GM21717 (cell line): ENCODE results near the gene REC114.
"Not testable (repeated sequence)": the region's sequence is repeated elsewhere in the genome, so short reads cannot be mapped to it uniquely, and the experiment has no call there.

Source experiments
- ATAC-seq: cut with Tn5 transposase; IDR thresholded peaks from one replicate; pipeline ENCODE4 v1.9.1; 2021; ENCODE audit warnings: mild to moderate bottlenecking, moderate library complexity; ENCODE audit not compliant: unreplicated experiment

REC114 gene

DNA sequence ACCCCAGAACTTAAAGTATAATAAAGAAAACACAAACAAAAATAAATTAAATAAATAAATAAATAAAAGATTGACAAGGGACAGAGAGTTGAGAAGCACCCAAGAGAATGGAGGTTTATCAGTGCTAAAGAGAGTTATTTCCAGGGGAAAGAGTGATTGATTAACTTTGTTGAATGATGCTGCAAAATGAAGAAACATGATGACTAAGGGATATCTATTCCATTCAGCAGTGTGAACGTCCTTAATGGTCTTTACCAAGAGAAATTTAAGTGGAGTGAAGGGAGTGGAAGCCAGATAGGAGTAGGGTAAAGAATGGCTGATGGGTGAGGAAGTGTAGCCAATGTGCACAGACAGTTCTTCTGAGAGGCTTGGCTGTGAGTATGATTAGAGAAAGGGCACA is 11.1 kb downstream of the REC114 start:
- no peak for ATAC-seq

DNA sequence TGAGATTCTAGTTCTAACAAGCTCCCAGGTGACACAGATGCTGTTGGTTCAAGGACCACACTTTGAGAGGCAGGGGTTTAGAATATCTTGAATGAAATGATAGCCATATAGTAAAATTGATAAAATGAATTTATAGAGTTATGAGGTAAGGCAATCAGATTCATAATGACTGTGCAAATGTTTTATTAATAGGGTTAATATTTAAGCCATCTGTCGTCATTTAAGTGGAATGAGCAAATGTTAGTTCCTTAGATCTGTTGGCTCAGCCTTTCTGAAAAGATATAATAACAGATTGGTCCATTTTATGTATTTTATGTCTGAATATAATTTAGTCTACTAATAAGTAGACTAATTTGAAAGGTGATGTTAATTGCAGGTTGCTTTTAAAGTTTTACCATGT is 12.9 kb downstream of the REC114 start:
- ATAC-seq: no peak

DNA sequence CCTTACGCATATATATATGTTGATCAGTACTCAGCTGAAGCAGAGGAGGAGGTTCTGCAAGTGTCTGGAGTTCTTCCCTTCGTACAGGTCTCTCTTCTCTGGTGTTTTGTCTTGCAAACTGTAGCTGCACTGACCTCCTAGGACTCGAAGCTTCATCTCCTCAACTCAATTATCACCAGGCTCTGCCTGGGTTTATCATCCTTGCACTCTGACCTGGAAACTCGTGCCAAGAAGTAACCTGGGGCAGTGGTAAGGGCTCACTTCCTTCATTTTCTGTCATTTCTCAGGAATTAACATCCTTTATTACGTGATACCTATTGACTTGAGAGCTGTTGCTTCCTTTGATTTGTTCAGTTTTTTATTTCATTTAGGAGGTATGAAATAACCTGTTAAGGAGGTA is 14.4 kb downstream of the REC114 start:
- ATAC-seq: no peak

DNA sequence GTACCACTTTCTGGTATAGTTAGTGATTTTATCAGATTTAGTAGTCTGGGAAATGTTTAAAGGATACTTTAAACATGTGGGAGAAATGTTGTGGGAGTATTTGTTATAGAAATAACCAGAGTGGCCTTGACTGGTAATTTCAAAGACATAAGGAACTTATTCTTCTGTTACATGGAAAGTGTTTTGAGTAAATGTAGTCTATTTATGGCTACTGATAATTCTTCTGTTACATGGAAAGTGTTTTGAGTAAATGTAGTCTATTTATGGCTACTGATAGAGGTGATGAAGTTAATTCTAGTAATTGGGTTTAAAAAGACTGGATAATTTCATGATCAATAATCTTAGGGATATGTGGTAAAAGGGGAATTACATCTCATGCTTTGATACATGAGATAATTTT is 17.7 kb downstream of the REC114 start:
- no peak for ATAC-seq

DNA sequence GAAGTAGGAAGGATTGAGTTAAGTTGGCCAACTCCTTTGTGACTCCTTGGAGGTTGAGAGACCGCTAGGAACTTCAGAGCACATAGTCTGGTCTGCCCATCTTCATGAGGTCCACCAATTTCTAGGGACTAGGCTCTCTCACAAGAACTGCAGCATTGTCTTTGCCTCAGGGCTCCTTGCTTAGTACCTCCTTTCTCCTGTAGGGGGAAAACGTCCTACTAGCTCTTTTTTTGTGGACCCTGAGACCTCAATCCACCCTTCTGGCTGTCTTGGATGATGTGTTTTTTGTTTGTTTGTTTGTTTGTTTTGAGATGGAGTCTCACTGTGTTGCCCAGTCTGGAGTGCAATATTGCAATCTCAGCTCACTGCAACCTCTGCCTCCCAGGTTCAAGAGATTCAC is 21.6 kb downstream of the REC114 start:
- no peak for ATAC-seq

DNA sequence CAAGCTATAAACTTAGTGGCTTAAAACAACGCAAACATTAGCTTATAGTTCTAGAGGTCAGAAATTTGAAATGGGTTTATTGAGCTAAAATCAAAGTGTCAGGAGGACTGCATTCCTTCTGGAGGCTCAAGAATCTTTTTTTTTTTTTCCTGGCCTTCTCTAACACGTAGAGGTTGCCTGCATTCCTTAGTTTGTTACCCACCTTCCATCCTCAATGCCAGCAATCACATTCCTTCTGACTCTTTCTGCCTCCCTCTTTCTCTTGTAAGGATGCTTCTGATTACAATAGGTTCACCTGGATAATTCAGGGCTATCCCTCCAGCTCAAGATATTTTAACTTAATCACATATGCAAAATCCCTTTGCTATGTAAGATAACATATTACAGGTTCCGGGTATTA is 24.8 kb downstream of the REC114 start:
- ATAC-seq: no peak

DNA sequence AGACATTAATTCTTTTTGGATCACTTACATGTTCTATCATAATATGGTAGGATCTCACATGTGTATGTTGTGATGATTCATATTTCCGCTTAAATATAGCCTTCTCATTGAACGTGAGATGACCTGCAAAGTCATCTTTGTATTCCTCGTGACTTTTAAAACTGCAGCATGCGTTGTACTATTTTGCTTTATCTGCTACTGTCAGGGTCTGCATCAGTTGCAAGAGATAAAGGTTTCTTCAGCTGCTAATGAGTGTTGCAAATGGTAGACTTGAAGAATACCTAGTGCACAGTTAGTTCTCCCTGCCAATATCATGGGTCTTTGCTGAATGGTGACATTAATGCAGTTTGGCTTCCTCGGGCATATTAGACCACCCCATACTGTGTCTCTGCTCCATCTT is 31.8 kb downstream of the REC114 start:
- ATAC-seq: no peak

DNA sequence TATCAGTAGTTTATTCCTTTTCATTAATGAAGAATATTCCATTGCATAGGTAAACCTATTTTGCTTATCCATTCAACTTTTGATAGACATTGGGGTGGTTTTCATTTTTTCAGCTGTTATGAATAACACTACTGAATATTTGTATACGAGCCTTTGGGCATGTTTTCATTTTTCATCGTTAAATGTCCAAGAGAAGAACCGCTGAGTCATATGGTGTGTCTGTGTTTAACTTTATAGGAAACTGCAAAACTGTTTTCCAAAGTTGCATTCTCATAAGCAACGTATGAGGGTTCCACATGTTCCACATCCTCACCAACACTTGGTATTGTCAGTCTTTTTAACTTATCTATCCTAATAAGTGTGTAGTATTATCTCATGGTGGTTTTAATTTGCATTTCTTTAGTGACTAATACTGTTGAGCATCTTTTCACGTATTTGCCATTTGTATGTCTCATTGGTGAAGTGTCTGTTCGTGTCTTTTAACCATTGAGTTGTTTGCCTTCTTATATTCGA is 33.8 kb downstream of the REC114 start:
- no peak for ATAC-seq

DNA sequence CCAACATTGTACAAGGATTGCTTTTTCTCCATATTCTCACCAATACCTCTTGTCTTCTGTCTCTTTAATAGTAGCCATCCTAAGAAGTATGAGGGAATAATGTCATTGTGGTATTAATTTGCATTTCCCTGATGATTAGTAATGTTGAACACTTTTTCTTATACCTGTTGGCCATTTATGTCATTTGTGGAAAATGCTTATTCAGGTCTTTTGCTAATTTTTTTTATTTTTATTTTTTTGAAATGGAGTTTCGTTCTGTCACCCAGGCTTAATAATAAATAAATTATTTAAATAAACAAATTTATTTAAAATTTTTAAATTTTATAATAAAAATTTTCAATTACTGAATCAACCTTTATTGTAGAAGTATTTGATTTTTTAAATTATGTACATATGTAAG is 37.1 kb downstream of the REC114 start:
- ATAC-seq: no peak

DNA sequence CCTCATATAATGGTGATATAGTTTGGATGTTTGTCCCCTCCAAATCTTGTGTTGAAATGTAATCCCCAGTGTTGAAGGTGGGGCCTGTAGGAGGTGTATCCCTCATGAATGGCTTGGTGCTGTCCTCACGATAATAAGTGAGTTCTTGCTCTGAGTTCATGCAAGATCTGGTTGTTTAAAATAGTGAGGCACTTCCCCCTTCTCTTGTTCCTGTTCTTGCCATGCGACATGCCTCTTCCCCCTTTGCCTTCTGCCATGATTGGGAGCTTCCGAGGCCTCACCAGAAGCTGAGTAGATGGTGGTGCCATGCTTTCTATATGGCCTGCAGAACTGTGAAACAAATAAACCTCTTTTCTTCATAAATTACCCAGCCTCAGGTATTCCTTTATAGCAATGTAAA is 39.2 kb downstream of the REC114 start:
- ATAC-seq: no peak

DNA sequence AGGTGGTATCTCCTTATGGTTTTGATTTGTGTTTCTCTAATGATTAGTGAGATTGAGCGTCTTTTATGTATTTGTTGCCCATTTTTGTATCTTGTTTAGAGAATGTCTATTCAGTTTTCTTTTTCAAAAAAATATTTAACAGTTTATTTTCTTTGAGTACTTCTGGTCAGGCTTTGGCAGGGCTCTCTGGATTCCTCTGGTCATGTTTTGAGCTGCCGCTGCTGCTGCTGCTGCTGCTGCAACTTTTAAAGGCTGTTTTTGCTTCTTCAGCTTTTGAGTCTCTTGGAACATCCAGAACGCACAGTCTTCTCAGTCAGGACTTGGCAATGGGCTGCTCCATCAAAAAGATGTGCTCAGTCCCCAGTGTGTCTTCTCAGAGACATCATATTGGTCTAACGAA is 40.1 kb downstream of the REC114 start:
- ATAC-seq: no peak

DNA sequence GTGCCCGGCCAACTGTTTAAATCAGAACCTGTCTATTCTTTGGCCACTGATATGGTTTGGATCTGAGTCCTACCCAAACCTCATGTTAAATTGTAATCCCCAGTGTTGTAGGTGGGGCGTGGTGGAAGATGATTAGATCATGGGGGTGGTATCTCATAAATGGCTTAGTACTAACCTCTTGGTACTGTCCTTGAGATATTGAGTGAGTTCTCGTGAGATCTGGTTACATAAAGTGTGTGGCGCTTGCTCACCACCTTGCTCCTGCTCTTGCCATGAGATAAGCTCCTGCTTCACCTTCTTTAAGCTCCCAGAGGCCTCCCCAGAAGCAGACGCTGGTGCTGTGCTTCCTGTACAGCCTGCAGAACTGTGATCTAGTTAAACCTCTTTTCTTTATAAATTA is 42.4 kb downstream of the REC114 start:
- ATAC-seq: no peak

DNA sequence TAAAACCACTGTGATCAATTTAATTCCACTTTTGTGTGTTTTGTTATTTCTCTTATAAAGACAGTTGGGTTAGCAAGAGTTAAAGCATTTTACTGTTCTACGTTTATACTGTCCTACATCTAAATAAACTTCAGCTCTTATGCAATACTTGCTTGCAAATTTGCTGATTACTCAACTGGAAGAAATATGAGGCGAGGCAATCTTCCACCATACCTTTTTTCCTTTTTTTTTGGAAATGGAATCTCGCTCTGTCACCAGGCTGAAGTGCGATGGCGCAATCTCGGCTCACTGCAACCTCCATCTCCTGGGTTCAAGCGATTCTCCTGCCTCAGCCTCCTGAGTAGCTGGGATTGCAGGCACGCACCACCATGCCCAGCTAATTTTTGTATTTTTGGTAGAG is 42.9 kb downstream of the REC114 start:
- not testable (repeated sequence) for ATAC-seq

DNA sequence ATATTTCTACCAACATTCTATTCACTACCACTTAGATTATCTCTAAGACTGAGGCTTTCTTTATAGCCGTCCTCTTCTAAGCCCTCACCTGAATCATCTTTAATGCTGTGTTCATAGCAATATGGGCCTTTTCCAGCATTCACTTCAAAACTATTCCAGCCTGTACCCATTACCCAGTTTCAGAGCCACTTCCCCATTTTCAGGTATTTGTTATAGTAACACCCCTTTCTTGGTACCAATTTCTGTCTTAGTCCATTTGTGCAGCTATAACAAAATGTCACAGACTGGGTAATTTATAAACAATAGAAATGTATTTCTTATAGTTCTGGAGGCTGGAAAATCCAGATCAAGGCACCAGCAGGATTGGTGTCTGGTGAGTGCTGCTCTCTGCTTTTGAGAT is 45.7 kb downstream of the REC114 start:
- no peak for ATAC-seq

DNA sequence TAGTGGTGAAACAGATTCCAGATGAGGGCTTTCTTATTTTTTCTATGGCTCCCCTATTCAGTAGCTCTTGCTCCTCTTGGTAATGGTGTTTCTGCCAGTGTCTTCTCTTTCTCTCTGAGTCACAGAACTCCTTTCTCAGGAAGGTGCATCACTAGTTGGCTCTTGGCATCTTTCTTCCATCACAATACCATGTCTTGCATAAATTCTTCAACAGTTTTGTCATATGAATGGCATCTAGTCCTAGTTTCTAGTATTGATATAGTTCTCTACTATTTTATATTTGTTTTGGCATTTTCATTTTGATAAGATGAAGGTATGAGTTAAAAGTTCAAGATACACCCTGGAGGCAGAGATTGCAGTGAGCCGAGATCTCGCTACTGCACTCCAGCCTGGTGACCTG is 51.0 kb downstream of the REC114 start:
- no peak for ATAC-seq

DNA sequence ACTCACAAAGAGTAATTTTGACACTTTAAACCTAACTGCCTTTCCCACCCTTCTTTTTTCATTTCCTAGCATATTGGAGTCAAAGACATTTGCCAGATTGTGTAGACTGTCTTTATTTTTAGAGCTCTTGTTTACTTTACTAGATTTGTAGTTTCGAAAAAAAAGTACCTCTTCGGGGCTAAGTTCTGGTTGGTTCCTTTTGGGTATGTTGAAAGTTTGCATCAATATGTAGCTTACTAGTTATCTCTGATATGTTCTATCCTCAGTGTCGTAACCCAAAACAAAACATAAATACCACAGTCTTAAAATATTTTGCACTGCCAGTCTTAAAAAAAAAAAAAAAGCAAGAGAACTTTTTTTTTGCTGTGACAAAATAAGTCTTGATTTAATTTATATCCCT is 52.2 kb downstream of the REC114 start:
- no peak for ATAC-seq

DNA sequence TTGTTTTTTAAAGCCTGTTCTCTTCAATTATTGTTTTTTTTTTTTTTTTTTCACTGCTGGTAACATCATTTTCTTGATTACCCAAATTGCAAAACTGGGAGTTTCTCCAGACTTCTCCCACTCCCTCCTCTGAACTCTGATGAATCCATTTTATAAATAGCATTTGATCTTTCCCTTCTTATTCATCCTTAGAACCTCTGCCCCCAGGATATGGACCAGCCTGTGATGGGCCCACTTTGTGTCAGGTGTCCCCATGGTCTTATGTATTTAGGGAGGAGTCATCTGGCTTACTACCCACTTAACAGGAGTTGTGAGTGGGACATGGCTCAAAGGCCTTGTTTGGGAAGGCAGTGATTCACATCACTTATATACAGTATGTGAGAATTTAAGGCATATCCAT is 57.7 kb downstream of the REC114 start:
- no peak for ATAC-seq

DNA sequence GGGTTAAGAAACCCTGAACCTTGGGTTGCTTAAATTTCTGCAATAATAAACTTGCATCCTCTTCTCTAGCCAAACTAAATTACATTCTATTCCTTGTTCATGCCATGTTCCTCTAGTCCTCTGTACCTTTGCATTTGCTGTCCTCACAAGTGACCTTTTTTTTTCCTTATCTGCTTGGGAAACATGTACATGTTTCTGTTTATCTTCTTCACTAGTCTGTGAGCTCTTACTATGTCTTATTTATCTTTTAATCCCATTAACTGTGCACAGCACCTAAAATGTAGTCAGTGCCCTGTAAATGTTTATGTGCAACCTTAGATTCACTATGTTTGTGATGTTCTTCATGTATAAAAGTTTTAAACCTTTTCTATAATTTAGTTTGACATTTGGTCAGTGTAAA is 61.9 kb downstream of the REC114 start:
- no peak for ATAC-seq

DNA sequence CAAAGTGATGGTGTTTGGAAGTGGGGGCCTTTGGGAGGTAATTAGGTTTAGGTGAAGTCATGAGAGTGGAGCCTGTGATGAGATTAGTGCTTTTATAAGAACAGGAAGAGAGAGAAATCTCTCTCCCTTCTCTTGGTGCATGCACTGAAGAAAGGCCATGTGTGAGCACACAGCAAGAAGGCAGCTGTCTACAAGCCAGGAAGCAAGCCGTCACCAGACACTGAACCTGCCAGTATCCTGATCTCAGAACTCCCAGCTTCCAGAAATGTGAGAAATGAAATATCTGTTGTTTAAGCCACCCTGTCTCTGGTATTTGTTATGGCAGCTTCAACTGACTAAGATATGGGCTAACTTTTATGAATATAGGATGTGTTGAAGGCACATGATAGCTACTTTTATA is 72.6 kb downstream of the REC114 start:
- no peak for ATAC-seq

DNA sequence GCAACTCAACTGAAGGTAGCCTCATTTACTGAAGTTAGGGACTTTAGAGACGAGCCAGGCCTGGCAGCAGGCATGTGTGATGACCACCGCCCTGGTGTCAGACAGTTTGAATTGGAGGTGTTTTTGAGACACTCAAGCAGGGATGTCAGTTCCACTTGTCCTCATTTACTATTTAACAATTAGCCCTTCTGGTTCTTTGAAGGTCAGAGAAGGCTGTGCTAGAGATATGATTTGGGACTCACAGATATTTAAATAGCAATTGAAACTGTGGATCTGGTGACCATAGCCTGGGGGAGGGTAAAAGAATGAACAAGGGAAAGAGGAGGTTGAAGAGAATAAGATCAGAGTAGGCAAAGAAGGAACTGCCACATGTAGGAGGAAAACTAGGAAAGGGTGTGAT is 74.6 kb downstream of the REC114 start:
- ATAC-seq: no peak

DNA sequence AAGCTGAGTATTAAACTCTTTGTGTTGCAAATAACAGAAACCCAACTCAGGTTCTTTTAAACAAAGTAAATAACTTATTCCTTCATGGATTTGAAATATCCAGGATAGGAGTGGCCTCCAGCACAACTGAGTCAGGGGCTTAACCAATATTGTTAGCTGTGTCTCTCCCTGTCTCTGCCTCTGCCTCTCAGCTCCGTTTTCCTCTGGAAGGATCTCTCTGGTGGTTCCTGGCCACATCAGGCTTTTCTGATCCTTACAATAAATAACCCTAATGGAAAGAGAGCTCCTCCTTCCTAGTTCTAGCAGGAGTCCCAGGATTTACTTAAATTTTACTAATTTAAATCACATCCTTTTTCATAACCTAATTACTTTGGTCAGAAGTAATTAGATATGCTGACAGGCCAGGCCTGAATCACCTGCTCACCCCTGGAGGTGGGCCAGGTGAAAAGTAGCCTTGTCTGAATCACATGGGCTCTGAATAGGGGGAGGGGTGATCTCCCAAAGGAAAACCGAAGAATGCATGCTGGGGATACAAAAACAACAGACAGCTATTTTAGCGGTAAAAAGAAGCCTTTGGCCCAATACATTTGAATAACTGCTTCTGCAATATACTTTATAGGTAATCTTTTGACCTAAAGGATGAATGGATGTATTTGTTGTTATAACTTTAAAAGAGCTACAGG is 75.4 kb downstream of the REC114 start:
- no peak for ATAC-seq

DNA sequence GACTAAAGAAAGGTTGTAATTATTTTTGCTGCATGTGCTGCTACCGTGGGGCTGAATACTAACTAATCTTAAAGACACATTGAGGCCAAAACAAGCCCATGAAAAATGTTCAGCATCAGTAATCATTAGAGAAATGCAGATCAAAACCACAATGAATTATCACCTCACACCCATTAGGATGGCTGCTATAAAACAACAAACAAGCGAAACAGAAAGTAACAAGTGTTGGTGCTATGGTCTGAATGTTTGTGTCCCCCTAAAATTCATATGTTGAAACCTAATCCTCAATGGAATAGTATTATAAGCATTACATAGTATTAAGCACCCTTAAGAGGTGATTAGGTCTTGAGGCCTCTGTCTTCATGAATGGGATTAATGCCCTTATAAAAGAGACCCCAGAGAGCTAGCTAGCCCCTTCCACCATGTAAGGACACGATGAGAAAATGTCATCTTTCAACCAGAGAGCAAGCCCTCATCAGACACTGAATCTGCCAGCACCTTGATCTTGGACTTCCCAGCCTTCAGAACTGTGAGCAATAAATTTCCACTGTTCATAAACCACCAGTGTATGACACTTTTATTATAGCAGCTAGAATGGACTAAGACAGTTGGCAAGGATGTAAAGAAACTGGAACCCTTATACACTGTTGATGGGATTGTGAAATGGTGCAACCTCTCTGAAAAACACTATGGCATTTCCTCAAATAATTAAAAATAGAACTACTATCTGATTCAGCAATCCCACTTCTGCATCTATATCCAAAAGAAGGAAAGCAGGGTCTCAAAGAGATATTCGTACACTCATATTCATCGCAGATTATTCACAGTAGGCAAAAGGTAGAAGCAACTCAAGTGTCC is 76.1 kb downstream of the REC114 start:
- ATAC-seq: no peak
